HL-60/S4 treated with phorbol 12-myristate 13-acetate at 8.2 ng/mL for 4 days and 3 days (cell line): Measurements from ENCODE around the gene IL10.

Experiments
- in situ Hi-C: fragments of 300-500 bp; cut with MboI; formaldehyde crosslinking; loops from 2 replicates; pipeline ENCODE4 v1.15.0; 2022; ENCODE audit warnings: low sequenced_read_pairs

IL10 gene

DNA sequence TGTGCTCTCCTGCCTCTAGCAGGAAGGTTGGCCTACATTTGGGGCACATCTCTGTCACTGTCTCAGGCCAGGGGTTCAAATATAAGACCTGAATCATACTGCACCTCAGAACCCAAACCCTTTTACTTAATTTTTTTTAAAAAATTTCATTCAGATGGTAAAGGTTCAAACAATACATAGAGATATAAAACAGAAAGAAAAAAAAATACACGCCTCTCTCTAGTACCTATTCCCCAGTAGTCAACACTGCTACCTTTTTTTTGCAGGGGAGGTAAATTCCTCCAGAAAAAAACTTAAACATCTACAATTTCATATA, 54.7 kb downstream of the IL10 start:
- in situ Hi-C loops = no loop called here
